Measurements from ENCODE around the gene FAM234A. TPM values are rescaled to one million over a fixed set of nuclear protein-coding genes. Genes with fewer than 3 reads are reported as not detected.
A peak's percentile ranks its signal among the peaks of the same experiment; 100 is the strongest.

Gene FAM234A
- total RNA-seq, 1 donor from 2014 or later, result 171 TPM

DNA sequence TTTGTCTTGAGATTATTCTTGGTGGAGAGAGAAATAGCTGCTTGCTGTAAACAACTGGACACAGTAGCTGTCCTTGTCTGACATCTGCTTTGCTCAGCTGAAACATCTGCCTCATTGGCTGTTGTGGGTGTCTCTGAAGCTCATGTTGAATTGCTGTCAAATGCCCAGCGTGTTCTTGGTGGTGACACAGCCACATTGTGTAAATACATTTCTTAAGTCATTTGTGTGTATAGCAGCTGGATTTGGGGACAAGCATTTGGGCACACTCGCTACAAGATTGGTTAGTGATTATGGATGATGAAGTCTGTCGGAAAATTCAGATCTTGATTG is 5.3 kb downstream of the FAM234A start:
- peak overlapping the region; percentile 8 for H3K27ac Mint-ChIP-seq (ENCODE audit: unreplicated experiment)
- H3K4me3 Mint-ChIP-seq (ENCODE audit: unreplicated experiment), result no peak overlapping the region
- H3K36me3 Mint-ChIP-seq (ENCODE audit: unreplicated experiment), result no peaks in the 10 kb centered on the region
- H3K27me3 Mint-ChIP-seq (ENCODE audit: unreplicated experiment), result no peaks in the 10 kb centered on the region
- H3K9me3 Mint-ChIP-seq (ENCODE audit: unreplicated experiment), result no peaks in the 10 kb centered on the region
- TF ChIP-seq, protein P1, sequence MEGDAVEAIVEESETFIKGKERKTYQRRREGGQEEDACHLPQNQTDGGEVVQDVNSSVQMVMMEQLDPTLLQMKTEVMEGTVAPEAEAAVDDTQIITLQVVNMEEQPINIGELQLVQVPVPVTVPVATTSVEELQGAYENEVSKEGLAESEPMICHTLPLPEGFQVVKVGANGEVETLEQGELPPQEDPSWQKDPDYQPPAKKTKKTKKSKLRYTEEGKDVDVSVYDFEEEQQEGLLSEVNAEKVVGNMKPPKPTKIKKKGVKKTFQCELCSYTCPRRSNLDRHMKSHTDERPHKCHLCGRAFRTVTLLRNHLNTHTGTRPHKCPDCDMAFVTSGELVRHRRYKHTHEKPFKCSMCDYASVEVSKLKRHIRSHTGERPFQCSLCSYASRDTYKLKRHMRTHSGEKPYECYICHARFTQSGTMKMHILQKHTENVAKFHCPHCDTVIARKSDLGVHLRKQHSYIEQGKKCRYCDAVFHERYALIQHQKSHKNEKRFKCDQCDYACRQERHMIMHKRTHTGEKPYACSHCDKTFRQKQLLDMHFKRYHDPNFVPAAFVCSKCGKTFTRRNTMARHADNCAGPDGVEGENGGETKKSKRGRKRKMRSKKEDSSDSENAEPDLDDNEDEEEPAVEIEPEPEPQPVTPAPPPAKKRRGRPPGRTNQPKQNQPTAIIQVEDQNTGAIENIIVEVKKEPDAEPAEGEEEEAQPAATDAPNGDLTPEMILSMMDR (IDR thresholded peaks at IDR 0.05), result no peak
- peaks cover 11% of the 10 kb centered on the region for H3K4me1 Mint-ChIP-seq (ENCODE audit: unreplicated experiment)
- DNase-seq (ENCODE audit: extremely low spot score, unreplicated experiment), result no peak

- Mint-ChIP-seq H3K4me3 (ENCODE audit: unreplicated experiment) (no peak overlapping the region), H3K27me3 (ENCODE audit: unreplicated experiment) (no peaks in the 10 kb centered on the region), H3K4me1 (ENCODE audit: unreplicated experiment) (peaks cover 8% of the 10 kb centered on the region), H3K27ac (ENCODE audit: unreplicated experiment) (no peak overlapping the region), H3K9me3 (ENCODE audit: unreplicated experiment) (no peaks in the 10 kb centered on the region), H3K36me3 (ENCODE audit: unreplicated experiment) (no peaks in the 10 kb centered on the region)
- DNase-seq (ENCODE audit: extremely low spot score, unreplicated experiment), result no peak
- TF ChIP-seq, protein P1 (IDR thresholded peaks at IDR 0.05), result no peak
Observed at GRCh38 chr16:240559-240958, 5.9 kb downstream of the FAM234A start.

GRCh38 chr16:242281-242680 is 7.7 kb downstream of the FAM234A start:
- H3K27ac Mint-ChIP-seq (ENCODE audit: unreplicated experiment), result no peak overlapping the region
- DNase-seq (ENCODE audit: extremely low spot score, unreplicated experiment), result no peak
- H3K36me3 Mint-ChIP-seq (ENCODE audit: unreplicated experiment), result no peaks in the 10 kb centered on the region
- H3K27me3 Mint-ChIP-seq (ENCODE audit: unreplicated experiment), result no peaks in the 10 kb centered on the region
- peaks cover 6% of the 10 kb centered on the region for H3K4me1 Mint-ChIP-seq (ENCODE audit: unreplicated experiment)
- TF ChIP-seq, protein P1 (IDR thresholded peaks at IDR 0.05), result no peak
- H3K9me3 Mint-ChIP-seq (ENCODE audit: unreplicated experiment), result no peaks in the 10 kb centered on the region
- no peak overlapping the region for H3K4me3 Mint-ChIP-seq (ENCODE audit: unreplicated experiment)

DNA sequence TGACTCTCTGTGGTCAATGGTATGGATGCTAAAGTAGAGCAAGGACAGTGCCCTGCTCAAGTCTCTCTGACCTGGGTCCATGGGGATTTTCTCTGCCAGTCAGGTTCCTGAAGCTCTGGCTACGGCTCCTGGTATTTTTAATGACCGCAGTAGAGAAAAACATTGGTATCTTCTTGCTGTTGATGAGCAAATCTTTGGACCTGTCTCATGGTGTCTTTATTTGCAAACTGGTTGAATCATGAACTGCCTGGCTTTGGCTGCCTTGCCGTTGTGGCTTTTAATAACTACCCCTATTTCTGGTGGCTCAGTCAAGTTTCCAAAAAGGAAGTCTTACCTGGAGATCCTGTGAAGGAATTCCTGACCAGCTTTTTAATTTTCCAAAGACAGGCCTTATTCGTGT is 8.7 kb downstream of the FAM234A start:
- no peak for DNase-seq (ENCODE audit: extremely low spot score, unreplicated experiment)
- Mint-ChIP-seq H3K4me3 (ENCODE audit: unreplicated experiment) (no peak overlapping the region), H3K27me3 (ENCODE audit: unreplicated experiment) (no peaks in the 10 kb centered on the region), H3K9me3 (ENCODE audit: unreplicated experiment) (no peaks in the 10 kb centered on the region), H3K4me1 (ENCODE audit: unreplicated experiment) (peaks cover 6% of the 10 kb centered on the region), H3K27ac (ENCODE audit: unreplicated experiment) (no peak overlapping the region), H3K36me3 (ENCODE audit: unreplicated experiment) (no peaks in the 10 kb centered on the region)
- TF ChIP-seq, protein P1 (IDR thresholded peaks at IDR 0.05), result no peak

DNA sequence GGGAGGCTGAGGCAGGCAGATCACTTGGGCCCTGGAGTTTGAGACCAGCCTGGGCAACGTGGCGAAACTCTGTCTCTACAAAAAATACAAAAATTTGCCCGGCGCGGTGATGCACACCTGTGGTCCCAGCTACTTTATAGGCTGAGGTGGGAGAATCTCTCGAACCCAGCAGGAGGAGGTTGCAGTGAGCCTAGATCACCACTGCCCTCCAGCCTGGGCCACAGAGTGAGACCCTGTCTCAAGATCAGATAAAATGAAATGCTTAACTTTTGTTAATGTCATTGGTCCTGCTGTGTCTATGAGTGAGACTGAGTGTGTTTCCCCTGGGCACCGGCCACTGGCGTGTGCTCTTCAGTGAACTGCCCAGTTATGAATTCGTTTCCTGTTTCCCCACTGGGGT is 10.5 kb downstream of the FAM234A start:
- Mint-ChIP-seq H3K27me3 (ENCODE audit: unreplicated experiment) (no peaks in the 10 kb centered on the region), H3K4me3 (ENCODE audit: unreplicated experiment) (no peak overlapping the region), H3K4me1 (ENCODE audit: unreplicated experiment) (peaks cover 6% of the 10 kb centered on the region), H3K9me3 (ENCODE audit: unreplicated experiment) (no peaks in the 10 kb centered on the region), H3K36me3 (ENCODE audit: unreplicated experiment) (no peaks in the 10 kb centered on the region), H3K27ac (ENCODE audit: unreplicated experiment) (peak overlapping the region; percentile 15)
- DNase-seq (ENCODE audit: extremely low spot score, unreplicated experiment), result no peak
- TF ChIP-seq, protein P1 (IDR thresholded peaks at IDR 0.05), result no peak
